EH (cell line): ENCODE results near the gene PPP5C.
"Not testable (repeated sequence)": the region's sequence is repeated elsewhere in the genome, so short reads cannot be mapped to it uniquely, and the experiment has no call there.

Experiments
- DNase-seq: peaks from one replicate; pipeline ENCODE4 v3.0.0-alpha.2; 2015; ENCODE audit warnings: low read depth

The PPP5C gene

DNA sequence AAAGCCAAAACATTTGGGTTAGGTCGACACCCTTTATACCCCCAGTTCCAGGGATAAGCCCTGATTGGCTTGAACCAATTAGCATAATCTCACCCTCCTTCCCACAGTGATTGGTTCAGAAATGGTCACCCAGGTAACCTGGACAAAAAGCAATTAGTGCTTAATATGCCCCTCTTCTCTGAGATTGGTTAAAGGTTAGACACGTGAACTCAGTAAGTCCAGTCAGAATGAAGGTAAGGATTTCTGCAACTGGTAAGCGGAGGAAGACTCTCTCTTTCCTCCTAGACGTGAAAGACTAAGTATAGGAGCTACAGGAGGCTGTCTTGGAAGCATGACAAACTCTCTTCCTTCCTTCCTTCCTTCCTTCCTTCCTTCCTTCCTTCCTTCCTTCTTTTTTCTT, 83.1 kb downstream of the PPP5C start:
- no peak for DNase-seq

DNA sequence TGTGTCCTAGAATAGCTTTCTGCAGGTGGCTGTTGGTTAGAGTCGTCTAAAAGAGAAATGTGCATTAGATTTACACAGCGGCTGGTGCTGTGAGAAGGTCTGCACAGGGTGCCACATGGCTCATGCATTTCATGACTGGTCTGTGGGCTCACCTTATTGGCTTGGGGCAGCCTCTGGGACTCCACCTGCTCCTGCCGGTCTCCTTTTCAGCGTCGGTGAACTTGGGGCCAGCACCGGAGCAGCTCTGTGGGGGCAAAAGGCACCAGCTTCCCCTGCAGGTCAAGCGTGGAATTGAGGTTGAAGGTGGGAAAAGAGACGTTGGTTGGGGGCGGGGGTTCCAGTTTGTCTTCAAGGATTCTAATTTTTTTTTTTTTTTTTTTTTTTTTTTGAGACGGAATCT, 84.9 kb downstream of the PPP5C start:
- DNase-seq = no peak

DNA sequence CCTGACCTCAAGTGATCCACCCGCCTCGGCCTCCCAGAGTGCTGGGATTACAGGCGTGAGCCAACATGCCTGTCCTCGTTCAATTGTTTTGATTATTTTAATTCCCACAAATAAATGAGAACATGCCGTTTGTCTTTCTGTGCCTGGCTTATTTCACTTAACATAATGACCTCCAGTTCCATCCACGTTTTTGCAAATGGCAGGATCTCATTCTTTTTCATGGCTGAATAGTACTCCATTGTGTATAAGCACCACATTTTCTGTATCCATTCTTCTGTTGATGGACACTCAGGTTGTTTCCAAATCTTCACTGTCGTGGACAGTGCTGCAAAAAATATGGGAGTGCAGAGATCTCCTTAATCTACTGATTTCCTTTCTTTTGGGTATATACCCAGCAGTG, 86.6 kb downstream of the PPP5C start:
- not testable (repeated sequence) for DNase-seq

DNA sequence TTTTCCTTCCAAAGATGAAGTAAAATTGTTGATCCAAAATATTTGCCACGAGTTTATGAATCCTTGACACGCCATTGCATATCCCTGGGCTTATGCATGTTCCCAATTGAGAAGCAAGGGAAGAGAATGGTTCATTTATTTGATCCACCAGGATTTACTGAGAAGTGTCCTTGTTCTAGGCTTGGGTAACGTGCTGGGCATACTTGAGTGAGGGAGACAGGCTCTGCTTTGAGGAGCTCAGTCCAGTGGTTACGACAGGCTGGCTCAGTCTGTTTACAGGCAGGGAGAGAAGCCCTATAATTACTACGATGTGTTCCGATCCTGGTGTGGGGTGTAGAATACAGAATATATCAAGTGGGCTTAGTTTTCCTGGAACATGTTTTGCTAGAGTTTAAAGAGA, 88.1 kb downstream of the PPP5C start:
- no peak for DNase-seq

DNA sequence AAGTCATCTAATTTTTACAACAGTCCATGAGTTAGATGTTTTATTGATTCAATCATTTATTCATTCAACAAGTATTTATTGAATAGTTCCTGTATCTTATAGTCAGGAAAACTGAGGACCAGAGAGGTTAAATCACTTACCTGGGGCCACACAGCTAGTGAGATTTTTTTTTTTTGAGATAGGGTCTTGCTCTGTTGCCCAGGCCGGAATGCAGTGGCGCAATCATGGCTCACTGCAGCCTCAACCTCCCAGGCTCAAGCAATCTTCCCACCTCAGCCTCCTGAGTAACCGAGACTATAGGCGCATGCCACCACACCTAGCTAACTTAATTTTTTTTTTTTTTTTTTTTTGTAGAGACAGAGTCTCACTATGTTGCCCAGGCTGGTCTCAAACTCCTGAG, 88.8 kb downstream of the PPP5C start:
- DNase-seq = not testable (repeated sequence)
